Stomach (tissue), 9 donors: ENCODE measurements around the gene MMUT. TPM values are rescaled to one million over a fixed set of nuclear protein-coding genes. Genes with fewer than 3 reads are reported as not detected.

Experiments
- DNase-seq, 2 donors: peaks; one replicate each; pipeline versions ENCODE4 v3.0.0 to v3.0.0-alpha.2; 2013 to 2019
- H3K27ac ChIP-seq, 5 donors: fragments of 200-600 bp in 4 of 5; sonication (generic) in 4 of 5; one replicate each; pipeline ENCODE4 v1.5.1; 2013 to 2019; ENCODE audit warnings: mild to moderate bottlenecking in 1 of 5, moderate library complexity in 1 of 5
- H3K27me3 ChIP-seq, 3 donors: fragments of 200-600 bp; sonication (generic); one replicate each; pipeline ENCODE4 v1.5.1; 2017 to 2019; ENCODE audit warnings: mixed run types in 1 of 3
- H3K36me3 ChIP-seq, 4 donors: fragments of 200-600 bp; sonication (generic); 1 replicate in 3 of 4; 2 replicates in 1 of 4; pipeline ENCODE4 v1.5.1; 2016 to 2019
- H3K4me1 ChIP-seq, 4 donors: fragments of 200-600 bp; sonication (generic); one replicate each; pipeline ENCODE4 v1.5.1; 2016 to 2019
- H3K4me3 ChIP-seq, 4 donors: fragments of 200-600 bp; sonication (generic) in 3 of 4; one replicate each; pipeline ENCODE4 v1.5.1; 2016 to 2019; ENCODE audit warnings: mild to moderate bottlenecking in 1 of 4
- H3K9me3 ChIP-seq, 4 donors: fragments of 200-600 bp; sonication (generic); one replicate each; pipeline ENCODE4 v1.5.1; 2016 to 2019
- EP300 ChIP-seq: sonication (generic); formaldehyde crosslinking; IDR thresholded peaks from one replicate; pipeline ENCODE4 v1.6.1; 2017; ENCODE audit warnings: antibody characterized with exemption
- POLR2A ChIP-seq, 4 donors: fragments of 450-650 bp; IDR thresholded peaks; one replicate each; pipeline ENCODE4 v1.6.1; 2016; ENCODE audit warnings: antibody characterized with exemption in 4 of 4, control low read depth in 2 of 4, mild to moderate bottlenecking in 1 of 4, moderate library complexity in 1 of 4
- POLR2AphosphoS5 ChIP-seq, 3 donors: sonication (generic); formaldehyde crosslinking; IDR thresholded peaks; one replicate each; pipeline ENCODE4 v1.6.1; 2016; ENCODE audit warnings: antibody characterized with exemption in 3 of 3
- WGBS, 5 donors: extraction: QIAGEN DNeasy Blood & Tissue Kit in 3 of 5; methylation state at CpG; one replicate each; pipeline versions ENCODE4 v1.1.5 to v1.1.7; 2013 to 2018; 5-methylcytosine and 5-hydroxymethylcytosine counted together
- intact Hi-C: fragments of 100-400 bp; cut with DNase I; formaldehyde crosslinking; loops from one replicate; pipeline ENCODE4 v1.15.1; 2023; ENCODE audit warnings: low total_unique reads
- polyA plus RNA-seq, 3 donors: library from polyadenylated mRNA; stranded (reverse); fragments of 200-250 nt; gene quantifications; one replicate each; pipeline ENCODE4 v1.2.3, GENCODE V29; 2013
- total RNA-seq, 5 donors: library from RNA; depleted of rRNA; stranded (reverse); fragments of >200 nt; gene quantifications; one replicate each; pipeline versions ENCODE4 v1.1.0 to v1.2.3, GENCODE V29; 2014 to 2016
- TF ChIP-seq, protein P1 (sequence below), 7 experiments: fragments of 450-650 bp in 4 of 7; fragments of 200-600 bp in 3 of 7; sonication (generic) in 3 of 7; IDR thresholded peaks; one replicate each; pipeline ENCODE4 v1.5.1; 2016 to 2019; ENCODE audit warnings: antibody characterized with exemption in 7 of 7, control low read depth in 2 of 7, mild to moderate bottlenecking in 1 of 7
- donor health status: healthy with polysubstance abuse.
- donor health status: Bipolar disorder and iron deficiency.
- donor health status: healthy.

Gene MMUT
- total and polyA plus RNA-seq, 8 donors = 9.2 to 29.2 (median 17.3) TPM

DNA sequence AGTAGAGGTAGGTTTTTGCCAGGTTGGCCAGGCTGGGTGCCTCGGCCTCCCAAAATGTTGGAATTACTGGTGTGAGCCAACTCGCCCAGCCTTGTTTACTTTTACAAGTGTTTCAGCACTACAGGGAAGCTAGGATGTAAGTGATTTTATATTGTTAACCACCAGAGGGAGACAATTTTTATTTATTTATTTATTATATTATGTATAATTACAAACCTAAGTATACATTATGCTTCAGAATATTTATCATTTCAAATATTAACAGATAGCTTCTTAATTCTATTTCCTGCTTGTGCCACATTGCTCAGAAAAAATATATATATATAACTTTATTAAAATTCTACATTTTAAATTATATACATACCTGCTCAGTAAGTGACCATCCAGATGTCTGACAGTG, 9.8 kb downstream of the MMUT start:
- H3K4me3 ChIP-seq = no peak overlapping the region
- no peaks in the 10 kb centered on the region for H3K4me1 ChIP-seq
- no peak overlapping the region for H3K27ac ChIP-seq
- peak in 1 of 2 donors; percentile 5 for DNase-seq
- no peaks in the 10 kb centered on the region for H3K9me3 ChIP-seq
- no peaks in the 10 kb centered on the region for H3K27me3 ChIP-seq
- TF ChIP-seq POLR2A (IDR thresholded peaks at IDR 0.05) = no peak
- no peak for TF ChIP-seq EP300
- TF ChIP-seq, protein P1, sequence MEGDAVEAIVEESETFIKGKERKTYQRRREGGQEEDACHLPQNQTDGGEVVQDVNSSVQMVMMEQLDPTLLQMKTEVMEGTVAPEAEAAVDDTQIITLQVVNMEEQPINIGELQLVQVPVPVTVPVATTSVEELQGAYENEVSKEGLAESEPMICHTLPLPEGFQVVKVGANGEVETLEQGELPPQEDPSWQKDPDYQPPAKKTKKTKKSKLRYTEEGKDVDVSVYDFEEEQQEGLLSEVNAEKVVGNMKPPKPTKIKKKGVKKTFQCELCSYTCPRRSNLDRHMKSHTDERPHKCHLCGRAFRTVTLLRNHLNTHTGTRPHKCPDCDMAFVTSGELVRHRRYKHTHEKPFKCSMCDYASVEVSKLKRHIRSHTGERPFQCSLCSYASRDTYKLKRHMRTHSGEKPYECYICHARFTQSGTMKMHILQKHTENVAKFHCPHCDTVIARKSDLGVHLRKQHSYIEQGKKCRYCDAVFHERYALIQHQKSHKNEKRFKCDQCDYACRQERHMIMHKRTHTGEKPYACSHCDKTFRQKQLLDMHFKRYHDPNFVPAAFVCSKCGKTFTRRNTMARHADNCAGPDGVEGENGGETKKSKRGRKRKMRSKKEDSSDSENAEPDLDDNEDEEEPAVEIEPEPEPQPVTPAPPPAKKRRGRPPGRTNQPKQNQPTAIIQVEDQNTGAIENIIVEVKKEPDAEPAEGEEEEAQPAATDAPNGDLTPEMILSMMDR (IDR thresholded peaks at IDR 0.05) = peak in 2 of 7 experiments; percentile 26 to 35
- intact Hi-C loops = no loop called here
- WGBS, 5 donors = 50 to 65% (median 57%) methylated on average over 2 of the region's 2 CpGs
- peaks cover 8 to 98% (median 85%) of the 10 kb centered on the region in 4 donors for H3K36me3 ChIP-seq

DNA sequence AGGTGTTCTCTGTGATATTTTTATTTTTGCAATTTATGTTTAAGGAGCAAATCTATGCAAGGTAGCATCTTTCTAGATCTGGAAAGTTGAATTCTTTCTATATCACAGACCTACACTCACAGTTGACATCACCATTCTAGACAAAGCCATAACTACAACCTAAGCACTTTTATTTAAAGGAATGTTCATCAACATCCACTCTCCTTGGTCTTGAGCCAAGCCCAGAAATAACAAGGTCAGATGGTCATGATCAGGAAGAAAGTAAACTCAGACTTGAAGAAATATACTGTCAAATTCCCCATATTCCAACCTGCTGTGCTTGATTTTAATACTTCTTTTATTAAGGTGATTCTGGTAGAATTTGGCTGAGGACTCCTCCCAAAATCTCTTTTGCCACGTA, 32.2 kb downstream of the MMUT start:
- intact Hi-C loops = no loop called here
- 92 to 100% (median 97%) methylated on average over 1 of the region's 1 CpG for WGBS, 5 donors
- TF ChIP-seq POLR2A (IDR thresholded peaks at IDR 0.05) (no peak), POLR2AphosphoS5 (IDR thresholded peaks at IDR 0.05) (no peak), EP300 (no peak)
- TF ChIP-seq, protein P1 (IDR thresholded peaks at IDR 0.05) = no peak
- no peaks in the 10 kb centered on the region for H3K27me3 ChIP-seq
- no peaks in the 10 kb centered on the region for H3K9me3 ChIP-seq
- no peak overlapping the region for H3K4me3 ChIP-seq
- H3K27ac ChIP-seq = no peak overlapping the region
- no peaks in the 10 kb centered on the region for H3K4me1 ChIP-seq
- peaks cover 13 to 76% (median 69%) of the 10 kb centered on the region in 4 donors for H3K36me3 ChIP-seq
- DNase-seq = no peak

DNA sequence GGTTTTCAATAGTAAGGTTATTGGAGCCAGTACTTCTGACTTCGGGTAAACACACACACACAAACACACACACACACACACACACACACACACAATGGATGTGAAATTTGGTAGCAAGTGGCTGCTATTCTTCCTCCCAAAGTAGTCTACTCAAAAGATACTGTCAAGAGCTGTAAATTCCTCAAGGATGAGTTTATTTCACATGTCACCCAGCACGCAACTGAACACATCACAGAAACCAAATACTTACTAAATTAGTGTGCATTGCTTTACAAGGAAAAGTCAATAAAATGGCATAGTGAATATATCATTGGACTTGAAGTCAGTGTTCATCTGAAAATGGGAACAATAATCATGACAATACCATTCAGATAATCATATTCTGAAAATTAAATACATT, 32.9 kb downstream of the MMUT start:
- H3K36me3 ChIP-seq = peaks cover 7 to 70% (median 62%) of the 10 kb centered on the region in 4 donors
- no peak overlapping the region for H3K4me3 ChIP-seq
- H3K27ac ChIP-seq = no peak overlapping the region
- no peaks in the 10 kb centered on the region for H3K9me3 ChIP-seq
- no peaks in the 10 kb centered on the region for H3K4me1 ChIP-seq
- H3K27me3 ChIP-seq = no peaks in the 10 kb centered on the region
- no peak for DNase-seq
- intact Hi-C loops = no loop called here
- TF ChIP-seq EP300 (no peak), POLR2AphosphoS5 (IDR thresholded peaks at IDR 0.05) (no peak), POLR2A (IDR thresholded peaks at IDR 0.05) (no peak)
- TF ChIP-seq, protein P1 (IDR thresholded peaks at IDR 0.05) = no peak
- 45 to 92% (median 71%) methylated on average over 2 of the region's 2 CpGs for WGBS, 5 donors

DNA sequence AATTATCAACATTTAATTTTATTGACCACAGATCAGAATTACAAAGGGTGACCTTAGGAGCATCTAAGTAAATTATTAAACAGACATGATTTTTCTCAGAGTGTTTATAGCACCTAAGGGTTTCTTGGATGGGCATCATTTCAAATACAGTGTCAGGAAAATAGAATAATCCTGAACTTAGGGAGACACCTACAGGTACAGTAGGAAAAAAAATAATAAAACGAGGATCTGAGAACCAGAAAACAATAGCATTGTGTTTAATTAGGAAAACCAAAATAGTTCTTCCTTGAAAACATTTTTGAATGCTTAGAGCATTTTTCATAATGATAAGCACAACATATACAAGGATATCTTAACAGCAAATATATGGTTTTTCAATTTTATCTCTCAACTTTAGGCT, 39.2 kb downstream of the MMUT start:
- H3K27me3 ChIP-seq = no peaks in the 10 kb centered on the region
- H3K4me1 ChIP-seq = no peaks in the 10 kb centered on the region
- H3K9me3 ChIP-seq = no peaks in the 10 kb centered on the region
- TF ChIP-seq POLR2A (IDR thresholded peaks at IDR 0.05) (no peak), POLR2AphosphoS5 (IDR thresholded peaks at IDR 0.05) (no peak), EP300 (no peak)
- TF ChIP-seq, protein P1 (IDR thresholded peaks at IDR 0.05) = no peak
- no peak overlapping the region for H3K27ac ChIP-seq
- WGBS, 5 donors = 25 to 36% (median 30%) methylated on average over 1 of the region's 1 CpG
- intact Hi-C loops = no loop called here
- no peak overlapping the region for H3K4me3 ChIP-seq
- peak in 1 of 2 donors; percentile 6 for DNase-seq
- peaks cover 0 to 6% (median 4%) of the 10 kb centered on the region in 4 donors for H3K36me3 ChIP-seq
